HG03378 (cell line): ENCODE results near the gene CHRD.
A peak's percentile ranks its signal among the peaks of the same experiment; 100 is the strongest.

Experiments
- ATAC-seq: cut with Tn5 transposase; IDR thresholded peaks from one replicate; pipeline ENCODE4 v1.9.1; 2021; ENCODE audit warnings: mild to moderate bottlenecking, moderate library complexity; ENCODE audit not compliant: unreplicated experiment

CHRD gene

GRCh38 chr3:184360070-184360928 is 19.6 kb upstream of the CHRD start:
- ATAC-seq = no peak

DNA sequence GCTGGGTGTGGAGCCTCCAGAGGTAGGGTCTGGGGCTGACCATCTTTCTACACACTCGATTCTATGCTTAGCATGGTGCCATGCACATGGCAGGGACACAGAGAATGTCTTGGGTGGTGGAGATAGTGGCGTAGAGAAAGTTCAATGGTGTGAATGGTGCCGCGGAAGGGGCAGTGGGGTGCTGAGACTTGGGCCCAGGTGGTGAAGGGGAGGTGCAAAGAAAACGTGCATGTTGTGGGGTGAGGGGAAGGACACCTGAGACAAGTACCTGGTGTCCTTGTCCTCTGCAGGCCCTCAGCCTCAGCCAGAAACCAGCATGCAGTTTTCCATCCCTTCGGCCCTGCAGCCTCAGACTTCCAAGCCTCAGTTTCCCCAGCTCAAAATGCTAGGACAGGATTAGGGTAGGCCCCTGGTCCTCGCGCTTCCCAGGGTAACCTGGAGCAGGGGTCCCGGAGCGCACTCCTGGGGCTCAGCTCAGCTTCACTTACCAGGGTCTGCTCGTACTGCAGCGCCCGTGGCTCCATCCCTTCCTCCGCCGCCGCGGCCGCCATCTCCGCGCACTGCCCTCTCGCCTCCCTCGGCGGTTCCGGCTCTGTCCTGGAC is 18.8 kb upstream of the CHRD start:
- ATAC-seq = no peak

GRCh38 chr3:184361532-184361931 is 18.3 kb upstream of the CHRD start, which contains the start of the genes CLCN2 and POLR2H:
TSS of gene CLCN2 (minus strand) at chr3:184361605. CDS start at chr3:184361479, 126 bp downstream.
TSS of gene POLR2H (plus strand) at chr3:184361710. CDS start at chr3:184363493, 1,783 bp downstream.
- ATAC-seq = no peak

DNA sequence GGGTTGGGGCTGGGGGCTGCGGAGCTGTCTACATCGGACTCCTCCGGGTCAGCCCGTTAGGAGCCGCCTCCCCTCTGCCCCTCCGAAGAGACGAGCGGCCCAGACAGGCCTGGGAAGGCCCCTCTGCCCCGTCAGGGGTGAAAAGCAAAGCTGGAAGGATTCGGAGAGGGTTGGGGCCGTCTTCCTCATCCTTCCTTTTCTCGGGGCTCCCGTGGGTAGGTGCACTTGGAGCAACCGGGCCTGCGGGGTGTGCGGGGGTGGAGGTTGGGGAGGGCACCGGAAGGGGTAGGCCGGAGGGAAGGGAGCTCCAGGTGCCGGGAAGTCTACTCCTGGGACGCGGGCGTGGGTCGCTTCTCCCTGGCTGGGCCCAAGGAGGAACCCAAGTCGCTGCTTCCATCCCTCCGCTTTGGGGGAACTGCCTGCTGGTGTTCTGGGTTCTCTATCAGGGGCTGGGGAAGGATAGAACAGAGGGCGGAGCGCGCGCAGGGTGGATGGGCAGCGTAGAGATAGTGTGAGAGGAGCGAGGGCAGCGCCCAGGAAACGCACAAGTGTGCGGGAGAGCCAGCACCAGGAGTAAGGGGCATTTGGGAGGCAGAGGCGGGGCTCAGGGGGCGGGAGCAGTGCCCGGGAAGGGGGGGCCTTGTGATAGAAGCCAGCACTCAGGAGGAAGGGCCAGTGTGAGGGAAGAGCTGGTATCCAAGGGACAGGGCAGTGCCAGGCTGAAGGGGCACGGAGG is 17.8 kb upstream of the CHRD start:
- no peak for ATAC-seq

DNA sequence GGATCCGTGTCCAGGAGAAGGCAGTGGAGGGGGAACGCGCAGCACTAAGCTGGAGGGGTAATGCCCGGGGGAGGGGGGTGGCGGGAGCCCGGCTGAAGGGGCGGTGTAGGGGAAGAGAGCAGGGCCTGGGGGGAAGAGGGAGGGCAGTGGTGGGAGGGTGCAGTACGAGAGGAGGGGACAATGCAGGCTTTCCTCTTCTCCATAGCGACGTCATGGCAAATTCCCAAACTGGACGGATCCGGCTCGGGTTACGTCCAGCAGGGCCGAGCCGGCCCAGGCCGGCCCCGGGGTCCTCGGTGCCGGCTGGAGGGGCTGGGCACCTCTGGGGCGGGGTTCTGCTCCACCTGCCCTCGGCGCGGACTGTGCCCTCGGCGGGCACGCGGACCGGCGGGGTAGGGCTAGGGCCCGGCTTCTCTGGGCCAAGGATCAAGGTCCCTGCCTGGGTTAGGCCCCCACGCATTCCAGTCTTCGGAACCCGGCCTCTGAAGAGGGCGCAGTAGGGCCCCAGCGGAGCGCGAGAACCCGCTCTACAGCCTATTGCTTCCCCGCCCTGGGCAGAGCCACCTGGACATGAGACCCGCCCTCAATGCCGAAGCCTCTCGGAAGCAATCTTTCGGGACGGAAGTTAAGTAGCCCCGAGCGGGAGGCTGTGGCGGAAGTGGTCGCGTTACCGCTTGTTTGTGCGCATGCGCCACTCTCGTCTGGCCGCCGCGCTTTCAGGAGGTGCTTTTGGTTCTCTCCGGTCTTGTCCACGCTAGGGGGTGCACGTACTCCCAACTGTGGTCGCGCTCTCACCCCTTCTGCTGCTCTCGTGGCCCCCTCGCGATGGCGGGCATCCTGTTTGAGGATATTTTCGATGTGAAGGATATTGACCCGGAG is 16.9 kb upstream of the CHRD start:
- ATAC-seq = peak; percentile 92

DNA sequence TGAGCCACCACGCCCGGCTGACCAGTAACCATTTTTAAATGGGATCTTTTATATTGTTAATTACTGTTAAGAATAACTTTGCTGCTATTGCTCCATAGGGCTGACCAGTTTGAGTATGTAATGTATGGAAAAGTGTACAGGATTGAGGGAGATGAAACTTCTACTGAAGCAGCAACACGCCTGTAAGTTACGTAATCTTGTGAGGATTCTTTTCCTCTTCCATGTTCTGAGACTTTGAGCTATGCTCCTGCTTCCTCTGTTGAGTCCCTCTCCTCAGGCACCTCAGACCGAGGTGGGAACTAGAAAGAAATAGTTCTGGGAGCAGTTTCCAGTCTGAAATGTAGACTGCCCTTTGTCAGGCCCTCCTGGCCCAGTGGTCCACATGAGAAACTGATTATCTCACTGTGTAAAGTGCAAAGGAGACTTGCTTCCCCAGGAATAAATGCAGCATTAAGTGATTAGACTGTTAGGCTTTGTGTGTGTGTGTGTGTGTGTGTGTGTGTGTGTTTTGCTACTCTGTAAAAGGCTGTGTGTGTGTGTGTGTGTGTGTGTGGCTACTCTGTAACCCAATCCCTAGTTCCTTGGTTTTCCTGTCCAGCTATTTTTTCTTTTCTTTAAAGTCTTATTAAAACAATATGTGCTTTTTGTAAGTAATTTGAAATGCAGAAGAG is 13.1 kb upstream of the CHRD start:
- ATAC-seq = no peak

DNA sequence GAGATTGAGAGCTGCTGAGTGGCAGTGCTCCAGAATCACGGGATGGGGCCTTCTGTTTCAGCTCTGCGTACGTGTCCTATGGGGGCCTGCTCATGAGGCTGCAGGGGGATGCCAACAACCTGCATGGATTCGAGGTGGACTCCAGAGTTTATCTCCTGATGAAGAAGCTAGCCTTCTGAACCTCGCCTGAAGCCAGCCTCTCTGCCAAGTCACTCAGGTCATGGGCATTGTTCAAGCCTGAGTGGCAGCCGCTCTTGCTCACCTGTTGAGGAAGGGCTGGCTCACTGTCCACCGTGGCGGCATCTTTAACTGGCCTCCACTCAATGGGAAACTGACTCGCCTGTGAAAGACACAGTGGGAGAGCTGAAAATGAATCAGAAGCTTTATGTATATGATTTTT is 11.7 kb upstream of the CHRD start:
- no peak for ATAC-seq

DNA sequence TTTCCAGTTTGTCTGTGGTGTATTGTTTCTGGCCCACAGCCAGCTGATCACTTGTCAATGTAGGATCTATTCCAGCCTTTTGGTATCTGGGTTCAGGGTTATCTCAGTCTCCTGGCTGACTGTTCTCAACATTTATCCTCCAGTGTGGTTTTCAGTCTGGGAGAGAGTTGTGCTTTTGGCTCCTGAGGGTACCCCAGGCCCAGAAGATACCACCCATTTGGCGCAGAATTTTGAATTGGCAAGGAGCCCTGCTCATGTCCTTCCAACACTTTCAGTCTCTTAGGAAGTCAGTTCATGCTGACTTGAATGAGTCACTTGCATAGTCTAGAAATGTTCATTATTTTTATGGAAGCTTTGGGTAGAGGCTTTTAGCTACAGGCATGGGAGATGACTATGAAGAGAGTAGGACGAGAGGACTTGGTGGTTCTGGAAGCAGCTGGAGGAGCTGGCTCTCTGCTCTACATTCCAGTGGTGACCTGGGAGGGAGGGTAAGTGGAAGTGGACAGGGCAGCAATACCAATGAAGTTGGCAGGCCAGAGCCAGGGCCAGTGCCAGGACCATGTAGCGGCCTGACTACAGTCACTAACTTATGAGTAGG is 11.2 kb upstream of the CHRD start:
- ATAC-seq = no peak

DNA sequence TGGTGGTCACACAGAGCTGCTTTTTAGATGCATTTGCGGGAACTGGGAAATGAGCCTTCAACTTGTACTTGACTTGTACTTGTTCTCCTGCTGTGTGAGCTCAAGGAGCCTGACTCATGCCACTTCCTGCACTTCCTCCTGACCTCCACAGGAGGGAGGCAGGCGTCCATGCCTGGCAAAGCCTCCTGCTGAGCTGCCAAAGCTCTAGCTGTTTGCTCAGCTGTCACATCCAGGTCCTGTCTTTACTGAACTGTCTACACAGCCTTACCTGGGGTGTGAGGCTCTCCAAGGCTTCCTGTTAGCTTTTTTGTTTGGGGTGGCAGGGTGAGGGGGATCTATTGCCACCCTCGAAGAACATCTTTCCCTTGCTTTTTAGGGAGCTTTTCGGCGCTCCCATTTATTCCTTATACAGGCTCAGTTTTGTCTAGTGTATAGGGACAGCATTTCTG is 8.3 kb upstream of the CHRD start:
- peak; percentile 53 for ATAC-seq

- no peak for ATAC-seq
These were observed 7.5 kb upstream of the CHRD start for GRCh38 chr3:184372296-184372821.

- no peak for ATAC-seq
These were observed 6.9 kb upstream of the CHRD start for GRCh38 chr3:184372911-184373310.

DNA sequence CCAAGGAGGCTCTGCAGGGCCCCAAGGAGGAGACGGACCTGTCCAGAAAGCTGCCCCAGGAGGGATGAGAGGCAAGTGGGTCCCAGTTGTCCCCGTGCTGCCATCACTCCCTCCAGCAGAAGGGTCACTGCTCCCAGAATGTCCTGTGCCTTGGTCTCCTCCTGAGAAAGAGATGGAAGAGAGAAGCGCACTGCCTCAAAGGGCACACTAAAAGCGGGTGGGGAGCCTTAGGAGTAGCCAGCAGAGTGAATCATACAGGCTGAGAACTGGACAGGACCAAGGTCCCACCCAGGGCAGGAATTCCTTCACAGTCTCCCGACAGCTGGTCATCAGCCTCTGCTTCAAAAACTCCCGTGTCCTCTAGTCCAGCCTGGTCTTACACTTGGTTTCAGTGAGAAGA is 6.4 kb upstream of the CHRD start:
- ATAC-seq = no peak

DNA sequence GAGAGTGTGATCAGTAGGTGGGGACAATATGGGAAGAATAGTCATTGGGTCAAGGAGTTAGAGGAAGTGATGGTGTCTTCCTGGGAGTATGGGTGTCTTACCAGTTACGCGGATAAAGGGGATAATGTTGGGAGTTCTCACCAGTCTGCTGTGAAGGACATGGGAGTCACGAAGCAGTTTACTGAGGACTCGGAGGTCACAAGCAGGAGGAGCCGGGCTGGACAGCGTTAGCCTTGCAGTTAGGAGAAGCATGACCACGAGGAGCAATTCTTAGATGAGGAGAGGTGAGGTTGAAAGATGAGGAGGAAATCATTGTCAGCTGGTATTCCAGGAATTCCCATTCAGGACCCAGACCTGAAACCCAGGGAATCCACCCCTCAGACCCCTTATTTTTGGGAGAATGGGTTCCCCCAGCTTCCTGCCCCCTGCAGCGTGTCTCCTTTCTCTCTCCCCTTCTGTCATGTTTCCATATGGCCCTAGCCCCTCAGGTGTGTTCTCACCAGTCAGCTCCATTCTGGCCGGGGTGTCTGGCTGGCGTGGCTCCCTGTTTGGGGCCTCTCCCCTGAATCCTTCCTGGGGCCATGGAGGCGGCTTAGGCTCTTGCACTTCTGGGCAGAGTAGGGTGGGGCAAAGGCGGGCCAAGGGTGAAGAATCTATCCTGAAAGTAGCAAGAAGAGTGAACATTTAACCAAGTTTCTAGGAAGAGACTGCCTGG is 4.0 kb upstream of the CHRD start:
- ATAC-seq = no peak

GRCh38 chr3:184377374-184377773 is 2.5 kb upstream of the CHRD start:
- ATAC-seq = no peak

GRCh38 chr3:184377882-184378445 is 1.9 kb upstream of the CHRD start, which contains the start of gene THPO:
TSS of gene THPO (minus strand) at chr3:184378207. CDS start at chr3:184376259, 1,948 bp downstream.
- no peak for ATAC-seq

DNA sequence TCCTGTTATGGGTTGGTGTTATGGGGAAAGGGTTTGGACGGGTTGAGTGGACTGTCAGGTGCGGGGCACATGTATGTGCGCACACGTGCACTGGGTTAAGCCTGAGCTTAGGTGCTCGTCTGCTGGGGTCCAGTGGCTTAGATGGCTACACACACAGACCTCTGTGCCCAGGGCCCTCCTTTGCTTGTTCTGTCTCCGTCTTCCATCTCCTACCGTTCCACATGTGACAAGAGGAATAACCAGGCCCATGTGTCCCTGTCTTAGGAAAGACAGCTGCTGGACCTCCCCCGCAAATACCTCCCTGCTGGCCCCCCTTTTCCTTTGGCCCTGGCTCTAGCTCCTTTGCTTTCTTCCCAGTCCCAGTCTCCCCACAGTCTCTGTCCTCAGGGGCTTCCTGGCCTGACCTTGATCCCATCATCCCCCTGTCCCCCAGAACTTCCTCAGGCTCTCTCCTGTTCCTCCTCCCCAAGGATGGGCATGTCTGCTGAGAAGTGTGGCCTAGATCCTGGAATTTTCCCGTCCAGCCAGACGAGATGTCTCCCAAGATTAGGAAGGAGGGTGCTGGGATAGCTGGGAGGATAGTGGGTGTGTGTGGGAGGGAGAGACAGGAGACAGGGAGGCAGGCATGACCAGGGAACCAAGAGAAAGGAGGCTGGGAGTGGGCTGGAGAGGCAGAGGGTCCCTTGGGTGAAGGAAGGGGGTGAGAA is 1.1 kb upstream of the CHRD start:
- no peak for ATAC-seq

- ATAC-seq = no peak
These were observed 352 bp downstream of the CHRD start for GRCh38 chr3:184380185-184380626.
